HG02885 (cell line): Measurements from ENCODE around the gene GPR52.

Experiments
- ATAC-seq: cut with Tn5 transposase; IDR thresholded peaks from one replicate; pipeline ENCODE4 v1.9.1; 2021; ENCODE audit warnings: mild to moderate bottlenecking; ENCODE audit not compliant: unreplicated experiment, poor library complexity

Gene GPR52

GRCh38 chr1:174451408-174451807 is 3.6 kb downstream of the GPR52 start:
- ATAC-seq = no peak

- ATAC-seq = no peak
These were observed 18.1 kb downstream of the GPR52 start for GRCh38 chr1:174465855-174466254.

- ATAC-seq = no peak
These were observed 18.8 kb downstream of the GPR52 start for GRCh38 chr1:174466607-174467006.

- no peak for ATAC-seq
These were observed 21.3 kb downstream of the GPR52 start for GRCh38 chr1:174469052-174469451.

- no peak for ATAC-seq
These were observed 21.9 kb downstream of the GPR52 start for GRCh38 chr1:174469687-174470086.

- ATAC-seq = no peak
These were observed 31.5 kb downstream of the GPR52 start for GRCh38 chr1:174479281-174479680.

- ATAC-seq = no peak
These were observed 32.6 kb downstream of the GPR52 start for GRCh38 chr1:174480324-174480723.

- ATAC-seq = no peak
These were observed 43.8 kb downstream of the GPR52 start for GRCh38 chr1:174491606-174492005.

- no peak for ATAC-seq
These were observed 49.7 kb downstream of the GPR52 start for GRCh38 chr1:174497478-174497877.
